Mesothelial cell of epicardium (in vitro differentiated cells): Measurements from ENCODE around the gene B3GALNT2. TPM values are rescaled to one million over a fixed set of nuclear protein-coding genes. Genes with fewer than 3 reads are reported as not detected.

ENCODE experiments used
- DNase-seq, 2 experiments: peaks; one replicate each; pipeline ENCODE4 v3.0.0; 2021; ENCODE audit warnings: low spot score in 2 of 2; ENCODE audit not compliant: unreplicated experiment in 2 of 2
- H3K27ac Mint-ChIP-seq: 2 replicates; pipeline ENCODE4 v1.8.0; 2021; ENCODE audit warnings: mixed read lengths
- H3K27me3 Mint-ChIP-seq: 2 replicates; pipeline ENCODE4 v1.8.0; 2021; ENCODE audit warnings: low read depth, mixed read lengths
- H3K36me3 Mint-ChIP-seq: 2 replicates; pipeline ENCODE4 v1.8.0; 2021; ENCODE audit warnings: mixed read lengths
- H3K4me1 Mint-ChIP-seq: 2 replicates; pipeline ENCODE4 v1.8.0; 2021; ENCODE audit warnings: mixed read lengths
- H3K4me3 Mint-ChIP-seq: 2 replicates; pipeline ENCODE4 v1.8.0; 2021; ENCODE audit warnings: mild to moderate bottlenecking, moderate library complexity, mixed read lengths
- H3K9me3 Mint-ChIP-seq: 2 replicates; pipeline ENCODE4 v1.8.0; 2021; ENCODE audit warnings: mixed read lengths
- CTCF ChIP-seq: fragments of 200-600 bp; sonication (generic); IDR thresholded peaks from one replicate; pipeline ENCODE4 v1.5.0; 2021; ENCODE audit warnings: antibody characterized with exemption; ENCODE audit not compliant: unreplicated experiment
- total RNA-seq: library from RNA; stranded (reverse); gene quantifications from 3 replicates; pipeline ENCODE4 v1.2.1, GENCODE V29; 2021

The B3GALNT2 gene
- total RNA-seq, 1 donor from 2014 or later: 30.6 TPM

GRCh38 chr1:235516862-235517446 lies 12.7 kb upstream of the B3GALNT2 start:
- Mint-ChIP-seq H3K27me3 (no peaks in the 10 kb centered on the region), H3K4me3 (no peak overlapping the region), H3K27ac (no peak overlapping the region), H3K9me3 (no peaks in the 10 kb centered on the region), H3K36me3 (no peaks in the 10 kb centered on the region), H3K4me1 (no peaks in the 10 kb centered on the region)
- no peak for DNase-seq
- TF ChIP-seq CTCF: no peak

GRCh38 chr1:235515844-235516512 lies 11.7 kb upstream of the B3GALNT2 start:
- no peak for DNase-seq
- Mint-ChIP-seq H3K9me3 (no peaks in the 10 kb centered on the region), H3K4me3 (no peak overlapping the region), H3K36me3 (no peaks in the 10 kb centered on the region), H3K27me3 (peaks cover 2% of the 10 kb centered on the region), H3K4me1 (no peaks in the 10 kb centered on the region), H3K27ac (no peak overlapping the region)
- no peak for TF ChIP-seq CTCF

- H3K9me3 Mint-ChIP-seq: no peaks in the 10 kb centered on the region
- H3K4me1 Mint-ChIP-seq: no peaks in the 10 kb centered on the region
- peak; percentile 97 for TF ChIP-seq CTCF
- H3K27me3 Mint-ChIP-seq: peaks cover 2% of the 10 kb centered on the region
- H3K36me3 Mint-ChIP-seq: no peaks in the 10 kb centered on the region
- H3K27ac Mint-ChIP-seq: no peak overlapping the region
- DNase-seq: no peak
- no peak overlapping the region for H3K4me3 Mint-ChIP-seq
Observed at GRCh38 chr1:235513495-235514366, 9.5 kb upstream of the B3GALNT2 start.

GRCh38 chr1:235511470-235512240 lies 7.4 kb upstream of the B3GALNT2 start:
- Mint-ChIP-seq H3K9me3 (no peaks in the 10 kb centered on the region), H3K4me1 (no peaks in the 10 kb centered on the region), H3K27ac (no peak overlapping the region), H3K27me3 (peaks cover 2% of the 10 kb centered on the region), H3K4me3 (no peak overlapping the region), H3K36me3 (no peaks in the 10 kb centered on the region)
- DNase-seq: no peak
- TF ChIP-seq CTCF: no peak

- Mint-ChIP-seq H3K27me3 (peaks cover 2% of the 10 kb centered on the region), H3K27ac (no peak overlapping the region), H3K4me1 (no peaks in the 10 kb centered on the region), H3K4me3 (no peak overlapping the region), H3K9me3 (no peaks in the 10 kb centered on the region), H3K36me3 (no peaks in the 10 kb centered on the region)
- no peak for DNase-seq
- TF ChIP-seq CTCF: no peak
Observed at GRCh38 chr1:235510823-235511222, 6.6 kb upstream of the B3GALNT2 start.
